Mucosa of stomach (tissue), 1 donor: Measurements from ENCODE around the gene ERAS.

Experiments used
- H3K27me3 ChIP-seq: one replicate; pipeline ENCODE4 v1.7.0; 2013; ENCODE audit warnings: mild to moderate bottlenecking, low read length; ENCODE audit not compliant: control insufficient read depth, insufficient read depth
- H3K36me3 ChIP-seq: one replicate; pipeline ENCODE4 v1.7.0; 2013; ENCODE audit warnings: low read length; ENCODE audit not compliant: control insufficient read depth, insufficient read depth
- H3K4me1 ChIP-seq: one replicate; pipeline ENCODE4 v1.7.0; 2013; ENCODE audit warnings: mild to moderate bottlenecking, low read length; ENCODE audit not compliant: control insufficient read depth, insufficient read depth
- H3K4me3 ChIP-seq: one replicate; pipeline ENCODE4 v1.7.0; 2013; ENCODE audit warnings: low read length
- H3K9ac ChIP-seq: one replicate; pipeline ENCODE4 v1.7.0; 2013; ENCODE audit warnings: mild to moderate bottlenecking, low read length, moderate library complexity
- H3K9me3 ChIP-seq: one replicate; pipeline ENCODE4 v1.7.0; 2013; ENCODE audit warnings: mild to moderate bottlenecking, low read length, moderate library complexity; ENCODE audit not compliant: control insufficient read depth
- donor health status: Pancreatic carcinoma.

Gene ERAS

GRCh38 chrX:48824066-48824465 is 2.2 kb upstream of the ERAS start:
- H3K9me3 ChIP-seq, result no peaks in the 10 kb centered on the region
- no peaks in the 10 kb centered on the region for H3K36me3 ChIP-seq
- no peak overlapping the region for H3K9ac ChIP-seq
- H3K4me1 ChIP-seq, result no peaks in the 10 kb centered on the region
- no peak overlapping the region for H3K4me3 ChIP-seq
- no peaks in the 10 kb centered on the region for H3K27me3 ChIP-seq

DNA sequence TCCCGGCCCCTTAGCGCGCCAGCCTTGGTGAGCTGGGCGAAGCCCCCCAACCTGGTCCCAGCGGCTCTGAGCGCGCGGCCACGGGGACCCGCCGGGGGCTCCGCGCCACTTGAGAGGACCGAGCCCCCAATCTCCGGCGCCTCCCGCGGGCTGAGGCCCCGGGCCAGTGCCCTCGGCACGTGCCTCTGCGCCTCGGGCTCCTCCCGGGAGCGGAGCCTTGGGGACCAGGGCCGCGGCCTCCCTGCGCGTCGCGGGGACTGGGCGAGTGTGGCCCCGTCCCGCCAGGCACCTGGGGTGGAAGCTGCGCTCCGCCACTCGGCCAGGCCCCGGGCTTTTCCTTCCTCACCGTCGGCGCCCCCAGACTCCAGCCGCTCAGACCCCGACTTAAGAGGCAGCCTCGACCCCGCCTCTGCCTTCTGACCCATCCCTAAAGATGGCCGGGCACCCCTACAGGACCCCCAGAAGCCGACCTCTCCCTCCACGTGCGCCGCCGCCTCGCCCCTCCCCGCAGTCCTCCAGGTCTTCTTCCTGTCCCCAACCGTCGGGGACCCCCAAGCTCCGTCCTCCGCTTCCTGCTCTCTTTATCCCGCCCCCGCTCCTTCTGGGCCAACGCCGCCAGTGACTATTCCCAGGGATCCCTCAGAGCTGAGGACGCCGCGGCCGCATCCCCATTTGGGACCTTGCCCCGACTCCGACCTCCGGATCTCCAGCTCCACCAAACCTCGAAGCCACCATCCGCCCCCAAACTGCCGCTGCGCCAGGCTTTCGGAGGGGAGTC is 752 bp downstream of the ERAS start:
- H3K36me3 ChIP-seq, result no peaks in the 10 kb centered on the region
- H3K4me1 ChIP-seq, result no peaks in the 10 kb centered on the region
- no peaks in the 10 kb centered on the region for H3K9me3 ChIP-seq
- H3K4me3 ChIP-seq, result no peak overlapping the region
- peaks cover 14% of the 10 kb centered on the region for H3K27me3 ChIP-seq
- no peak overlapping the region for H3K9ac ChIP-seq

GRCh38 chrX:48827654-48827968 is 1.3 kb downstream of the ERAS start:
- H3K9me3 ChIP-seq, result no peaks in the 10 kb centered on the region
- no peak overlapping the region for H3K4me3 ChIP-seq
- H3K4me1 ChIP-seq, result no peaks in the 10 kb centered on the region
- peaks cover 14% of the 10 kb centered on the region for H3K27me3 ChIP-seq
- no peaks in the 10 kb centered on the region for H3K36me3 ChIP-seq
- no peak overlapping the region for H3K9ac ChIP-seq

DNA sequence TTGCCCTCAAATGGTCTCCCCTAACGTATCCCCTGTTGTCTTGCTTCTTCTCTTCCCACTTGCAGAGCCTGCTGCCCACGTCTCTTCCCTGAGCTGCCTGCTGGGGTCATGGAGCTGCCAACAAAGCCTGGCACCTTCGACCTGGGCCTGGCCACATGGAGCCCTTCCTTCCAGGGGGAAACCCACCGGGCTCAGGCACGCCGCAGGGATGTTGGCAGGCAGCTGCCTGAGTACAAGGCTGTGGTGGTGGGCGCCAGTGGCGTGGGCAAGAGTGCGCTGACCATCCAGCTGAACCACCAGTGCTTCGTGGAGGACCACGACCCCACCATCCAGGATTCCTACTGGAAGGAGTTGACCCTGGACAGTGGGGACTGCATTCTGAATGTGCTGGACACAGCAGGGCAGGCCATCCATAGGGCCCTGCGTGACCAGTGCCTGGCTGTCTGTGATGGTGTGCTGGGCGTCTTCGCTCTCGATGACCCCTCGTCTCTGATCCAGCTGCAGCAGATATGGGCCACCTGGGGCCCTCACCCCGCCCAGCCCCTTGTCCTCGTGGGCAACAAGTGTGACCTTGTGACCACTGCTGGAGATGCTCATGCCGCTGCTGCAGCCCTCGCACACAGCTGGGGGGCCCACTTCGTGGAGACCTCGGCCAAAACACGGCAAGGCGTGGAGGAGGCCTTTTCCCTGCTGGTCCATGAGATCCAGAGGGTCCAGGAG is 2.9 kb downstream of the ERAS start:
- Histone ChIP-seq H3K9me3 (no peaks in the 10 kb centered on the region), H3K36me3 (no peaks in the 10 kb centered on the region), H3K27me3 (peaks cover 15% of the 10 kb centered on the region), H3K4me1 (no peaks in the 10 kb centered on the region), H3K4me3 (no peak overlapping the region), H3K9ac (no peak overlapping the region)

GRCh38 chrX:48831136-48831908 is 5.0 kb downstream of the ERAS start:
- no peaks in the 10 kb centered on the region for H3K4me1 ChIP-seq
- no peak overlapping the region for H3K9ac ChIP-seq
- H3K27me3 ChIP-seq, result peaks cover 26% of the 10 kb centered on the region
- H3K4me3 ChIP-seq, result no peak overlapping the region
- no peaks in the 10 kb centered on the region for H3K9me3 ChIP-seq
- H3K36me3 ChIP-seq, result no peaks in the 10 kb centered on the region

- no peaks in the 10 kb centered on the region for H3K36me3 ChIP-seq
- H3K27me3 ChIP-seq, result peaks cover 26% of the 10 kb centered on the region
- no peak overlapping the region for H3K9ac ChIP-seq
These were observed 5.6 kb downstream of the ERAS start for GRCh38 chrX:48831909-48832291.

GRCh38 chrX:48833542-48834138 is 7.3 kb downstream of the ERAS start:
- Histone ChIP-seq H3K9me3 (no peaks in the 10 kb centered on the region), H3K9ac (no peak overlapping the region), H3K27me3 (peaks cover 26% of the 10 kb centered on the region), H3K4me1 (no peaks in the 10 kb centered on the region), H3K4me3 (no peak overlapping the region), H3K36me3 (no peaks in the 10 kb centered on the region)

More at GRCh38 chrX:48831909-48832291, 5.6 kb downstream of the ERAS start:
- Histone ChIP-seq H3K4me3 (no peak overlapping the region), H3K9me3 (no peaks in the 10 kb centered on the region), H3K4me1 (no peaks in the 10 kb centered on the region)

DNA sequence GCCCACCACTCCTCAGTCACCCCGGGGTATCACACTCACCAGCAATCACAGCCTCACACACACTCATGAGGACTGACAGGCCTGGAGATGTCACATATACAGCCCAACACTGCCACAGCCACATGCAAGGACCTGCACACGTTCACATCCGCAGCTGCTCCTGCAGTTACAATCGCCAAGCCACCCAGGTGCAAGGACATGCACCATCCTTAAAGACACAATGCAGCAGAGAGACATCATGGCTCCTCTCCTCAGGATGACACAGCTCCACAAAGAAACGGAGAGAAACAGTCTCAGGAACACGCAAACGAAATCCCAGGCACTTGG is 8.0 kb downstream of the ERAS start:
- Histone ChIP-seq H3K4me3 (no peak overlapping the region), H3K9ac (no peak overlapping the region), H3K36me3 (no peaks in the 10 kb centered on the region), H3K4me1 (no peaks in the 10 kb centered on the region), H3K27me3 (peaks cover 26% of the 10 kb centered on the region), H3K9me3 (no peaks in the 10 kb centered on the region)

GRCh38 chrX:48835524-48836329 is 9.4 kb downstream of the ERAS start, which contains the start of gene PCSK1N:
TSS of gene PCSK1N (minus strand) at chrX:48835610. CDS start at chrX:48835532, 78 bp downstream.
- no peaks in the 10 kb centered on the region for H3K4me1 ChIP-seq
- no peak within 1 kb of the TSS for H3K9ac ChIP-seq
- H3K36me3 ChIP-seq, result no peaks in the 10 kb centered on the region
- no peak within 1 kb of the TSS for H3K4me3 ChIP-seq
- no peaks in the 10 kb centered on the region for H3K9me3 ChIP-seq
- H3K27me3 ChIP-seq, result peaks cover 22% of the 10 kb centered on the region

DNA sequence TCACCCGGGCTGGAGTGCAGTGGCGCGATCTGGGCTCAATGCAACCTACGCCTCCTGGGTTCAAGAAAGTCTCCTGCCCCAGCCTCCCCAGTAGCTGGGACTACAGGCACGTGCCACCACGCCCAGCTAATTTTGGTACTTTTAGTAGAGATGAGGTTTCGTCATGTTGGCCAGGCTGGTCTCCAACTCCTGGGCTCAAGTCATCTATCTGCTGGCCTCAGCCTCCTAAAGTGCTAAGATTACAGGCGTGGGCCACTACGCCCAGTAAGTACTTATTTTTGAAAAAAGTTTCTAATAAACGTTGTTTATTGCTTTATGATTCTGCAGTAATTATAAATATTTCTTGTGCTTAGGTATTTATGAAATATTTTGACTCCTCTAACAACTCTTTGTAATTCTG is 13.4 kb downstream of the ERAS start:
- Histone ChIP-seq H3K4me1 (no peaks in the 10 kb centered on the region), H3K27me3 (peaks cover 6% of the 10 kb centered on the region), H3K4me3 (no peak overlapping the region), H3K9ac (no peak overlapping the region), H3K36me3 (no peaks in the 10 kb centered on the region), H3K9me3 (no peaks in the 10 kb centered on the region)

DNA sequence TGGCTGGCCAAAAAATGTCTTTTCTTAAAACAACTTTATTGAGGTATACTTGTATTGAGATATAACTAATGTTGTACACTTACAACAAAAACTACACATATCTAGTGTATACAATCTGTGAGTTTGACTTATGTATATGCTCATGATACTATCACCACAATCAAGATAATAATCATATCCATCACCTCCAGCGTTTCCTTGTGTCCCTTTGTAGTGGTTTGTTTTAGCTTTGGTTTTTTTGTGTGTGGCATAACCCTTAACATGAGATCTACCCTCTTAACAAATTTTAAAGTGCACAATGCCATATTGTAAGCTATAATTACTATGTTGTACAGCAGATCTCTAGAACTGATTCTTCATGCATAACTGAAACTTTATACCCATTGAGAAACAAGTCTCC is 22.5 kb downstream of the ERAS start:
- no peaks in the 10 kb centered on the region for H3K9me3 ChIP-seq
- no peak overlapping the region for H3K9ac ChIP-seq
- no peak overlapping the region for H3K4me3 ChIP-seq
- H3K4me1 ChIP-seq, result no peaks in the 10 kb centered on the region
- no peaks in the 10 kb centered on the region for H3K27me3 ChIP-seq
- no peaks in the 10 kb centered on the region for H3K36me3 ChIP-seq
